ENCODE measurements around the gene TAP2.

Gene TAP2

GRCh38 chr6:32833664-32834063, 4.9 kb downstream of the TAP2 start:
- DNase-seq (ENCODE audit: low read depth), result no peak
- no peak overlapping the region for H3K4me3 ChIP-seq (ENCODE audit: low read depth, low read length)

GRCh38 chr6:32832535-32832934, 6.0 kb downstream of the TAP2 start:
- DNase-seq (ENCODE audit: low read depth), result no peak
- in situ Hi-C loops (cut with HindIII; ENCODE audit: low sequenced_read_pairs), result no loop called here
- no peak overlapping the region for H3K4me3 ChIP-seq (ENCODE audit: low read depth, low read length)
- no peak for TF ChIP-seq CTCF (IDR thresholded peaks at IDR 0.05; ENCODE audit: low read depth, low read length, missing control alignments)

More at GRCh38 chr6:32833664-32834063, 4.9 kb downstream of the TAP2 start:
- in situ Hi-C loops (cut with HindIII; ENCODE audit: low sequenced_read_pairs), result no loop called here
- TF ChIP-seq CTCF (IDR thresholded peaks at IDR 0.05; ENCODE audit: low read depth, low read length, missing control alignments), result no peak

GRCh38 chr6:32830936-32831335, 7.6 kb downstream of the TAP2 start:
- TF ChIP-seq CTCF (IDR thresholded peaks at IDR 0.05; ENCODE audit: low read depth, low read length, missing control alignments), result no peak
- H3K4me3 ChIP-seq (ENCODE audit: low read depth, low read length), result no peak overlapping the region
- no peak for DNase-seq (ENCODE audit: low read depth)
- in situ Hi-C loops (cut with HindIII; ENCODE audit: low sequenced_read_pairs), result no loop called here

- TF ChIP-seq CTCF (IDR thresholded peaks at IDR 0.05; ENCODE audit: low read depth, low read length, missing control alignments), result no peak
- in situ Hi-C loops (cut with HindIII; ENCODE audit: low sequenced_read_pairs), result no loop called here
- no peak overlapping the region for H3K4me3 ChIP-seq (ENCODE audit: low read depth, low read length)
- no peak for DNase-seq (ENCODE audit: low read depth)
Observed at GRCh38 chr6:32830017-32830416, 8.5 kb downstream of the TAP2 start.

GRCh38 chr6:32829495-32829894, 9.0 kb downstream of the TAP2 start:
- TF ChIP-seq CTCF (IDR thresholded peaks at IDR 0.05; ENCODE audit: low read depth, low read length, missing control alignments), result no peak
- DNase-seq (ENCODE audit: low read depth), result no peak
- in situ Hi-C loops (cut with HindIII; ENCODE audit: low sequenced_read_pairs), result no loop called here
- H3K4me3 ChIP-seq (ENCODE audit: low read depth, low read length), result no peak overlapping the region

GRCh38 chr6:32827025-32827424, 11.5 kb downstream of the TAP2 start:
- no peak overlapping the region for H3K4me3 ChIP-seq (ENCODE audit: low read depth, low read length)
- in situ Hi-C loops (cut with HindIII; ENCODE audit: low sequenced_read_pairs), result no loop called here
- no peak for TF ChIP-seq CTCF (IDR thresholded peaks at IDR 0.05; ENCODE audit: low read depth, low read length, missing control alignments)
- no peak for DNase-seq (ENCODE audit: low read depth)

- H3K4me3 ChIP-seq (ENCODE audit: low read depth, low read length), result no peak overlapping the region
- in situ Hi-C loops (cut with HindIII; ENCODE audit: low sequenced_read_pairs), result no loop called here
- DNase-seq (ENCODE audit: low read depth), result peak; percentile 3
- TF ChIP-seq CTCF (IDR thresholded peaks at IDR 0.05; ENCODE audit: low read depth, low read length, missing control alignments), result peak; percentile 32
Observed at GRCh38 chr6:32825966-32826365, 12.6 kb downstream of the TAP2 start.
